Thyroid gland (tissue), 4 donors: ENCODE results near the gene PSAP.

Experiments
- POLR2A ChIP-seq, 2 donors: fragments of 450-650 bp; IDR thresholded peaks; one replicate each; pipeline ENCODE4 v1.6.1; 2017; ENCODE audit warnings: antibody characterized with exemption in 2 of 2, mild to moderate bottlenecking in 2 of 2, moderate library complexity in 1 of 2
- TF ChIP-seq, protein P1 (sequence below), 6 experiments: fragments of 200-600 bp in 3 of 6; fragments of 450-650 bp in 3 of 6; sonication (generic) in 3 of 6; IDR thresholded peaks; one replicate each; pipeline ENCODE4 v1.5.1; 2016 to 2019; ENCODE audit warnings: antibody characterized with exemption in 6 of 6, mild to moderate bottlenecking in 2 of 6, inconsistent platforms in 1 of 6, moderate library complexity in 1 of 6

- TF ChIP-seq, protein P1, sequence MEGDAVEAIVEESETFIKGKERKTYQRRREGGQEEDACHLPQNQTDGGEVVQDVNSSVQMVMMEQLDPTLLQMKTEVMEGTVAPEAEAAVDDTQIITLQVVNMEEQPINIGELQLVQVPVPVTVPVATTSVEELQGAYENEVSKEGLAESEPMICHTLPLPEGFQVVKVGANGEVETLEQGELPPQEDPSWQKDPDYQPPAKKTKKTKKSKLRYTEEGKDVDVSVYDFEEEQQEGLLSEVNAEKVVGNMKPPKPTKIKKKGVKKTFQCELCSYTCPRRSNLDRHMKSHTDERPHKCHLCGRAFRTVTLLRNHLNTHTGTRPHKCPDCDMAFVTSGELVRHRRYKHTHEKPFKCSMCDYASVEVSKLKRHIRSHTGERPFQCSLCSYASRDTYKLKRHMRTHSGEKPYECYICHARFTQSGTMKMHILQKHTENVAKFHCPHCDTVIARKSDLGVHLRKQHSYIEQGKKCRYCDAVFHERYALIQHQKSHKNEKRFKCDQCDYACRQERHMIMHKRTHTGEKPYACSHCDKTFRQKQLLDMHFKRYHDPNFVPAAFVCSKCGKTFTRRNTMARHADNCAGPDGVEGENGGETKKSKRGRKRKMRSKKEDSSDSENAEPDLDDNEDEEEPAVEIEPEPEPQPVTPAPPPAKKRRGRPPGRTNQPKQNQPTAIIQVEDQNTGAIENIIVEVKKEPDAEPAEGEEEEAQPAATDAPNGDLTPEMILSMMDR (IDR thresholded peaks at IDR 0.05), result no peak
- no peak for TF ChIP-seq POLR2A (IDR thresholded peaks at IDR 0.05)
Observed at GRCh38 chr10:71812913-71813590, 38.0 kb downstream of the PSAP start.
